Activated T-cell treated with anti-CD3 and anti-CD28 coated beads, Interleukin-2, amount 50 U/mL, for 72 hours (primary cell): ENCODE data around the gene EMC8. TPM values are rescaled to one million over a fixed set of nuclear protein-coding genes. Genes with fewer than 3 reads are reported as not detected.

Experiments used
- ATAC-seq, 2 donors: fragments of 150-1000 bp; cut with Tn5 transposase; replicated peaks in 1 of 2; 2 replicates each; pipeline ENCODE4 v1.10.0; 2021; ENCODE audit warnings: moderate library complexity in 2 of 2, mild to moderate bottlenecking in 1 of 2
- DNase-seq, 2 donors: peaks; one replicate each; pipeline ENCODE4 v3.0.0; 2021 to 2022; ENCODE audit warnings: mixed read lengths in 1 of 2
- H3K27ac Mint-ChIP-seq: one replicate; pipeline ENCODE4 v1.8.0; 2022; ENCODE audit warnings: mild to moderate bottlenecking, moderate library complexity, mixed read lengths
- H3K27me3 Mint-ChIP-seq: one replicate; pipeline ENCODE4 v1.8.0; 2022; ENCODE audit warnings: low read depth, mixed read lengths
- H3K36me3 Mint-ChIP-seq, 2 donors: one replicate each; pipeline ENCODE4 v1.8.0; 2022; ENCODE audit warnings: mixed read lengths in 2 of 2, mild to moderate bottlenecking in 1 of 2; ENCODE audit not compliant: insufficient read depth in 2 of 2
- H3K4me1 Mint-ChIP-seq: one replicate; pipeline ENCODE4 v1.8.0; 2022; ENCODE audit warnings: low read depth, mixed read lengths
- H3K4me3 Mint-ChIP-seq, 2 donors: one replicate each; pipeline ENCODE4 v1.8.0; 2022; ENCODE audit warnings: mild to moderate bottlenecking in 2 of 2, mixed read lengths in 2 of 2, moderate library complexity in 2 of 2
- H3K9me3 Mint-ChIP-seq, 2 donors: one replicate each; pipeline ENCODE4 v1.8.0; 2022; ENCODE audit warnings: mixed read lengths in 2 of 2
- total RNA-seq, 2 donors: library from RNA; stranded (reverse); gene quantifications; one replicate each; pipeline ENCODE4 v1.2.3, GENCODE V29; 2022

Gene EMC8
- total RNA-seq, 2 donors from 2014 or later = 26.5 to 32.8 TPM

DNA sequence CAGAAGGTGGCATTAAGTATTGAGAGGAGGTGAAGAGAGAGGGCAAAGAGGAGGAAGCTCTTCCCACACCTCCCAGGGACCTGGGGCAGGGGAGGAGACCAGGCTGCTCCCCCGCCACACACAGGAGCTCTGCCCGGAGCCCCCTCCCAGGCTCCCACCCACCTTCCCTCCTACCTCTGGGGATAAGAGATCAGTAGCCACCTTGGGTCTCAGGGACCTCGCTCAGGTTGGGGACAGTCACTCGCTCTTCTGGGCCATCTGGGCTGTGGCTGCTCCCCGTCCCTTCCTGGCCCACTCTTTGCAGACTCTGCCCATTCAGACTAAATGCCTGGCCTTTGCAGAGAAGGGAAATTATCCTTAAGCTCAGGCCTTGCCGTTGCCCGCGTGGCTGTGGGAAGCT, 33.6 kb downstream of the EMC8 start:
- ATAC-seq = no peak
- no peaks in the 10 kb centered on the region for H3K36me3 Mint-ChIP-seq
- H3K27ac Mint-ChIP-seq = no peak overlapping the region
- no peaks in the 10 kb centered on the region for H3K4me1 Mint-ChIP-seq
- no peak for DNase-seq
- H3K4me3 Mint-ChIP-seq = no peak overlapping the region
- no peaks in the 10 kb centered on the region for H3K27me3 Mint-ChIP-seq
- no peaks in the 10 kb centered on the region for H3K9me3 Mint-ChIP-seq

DNA sequence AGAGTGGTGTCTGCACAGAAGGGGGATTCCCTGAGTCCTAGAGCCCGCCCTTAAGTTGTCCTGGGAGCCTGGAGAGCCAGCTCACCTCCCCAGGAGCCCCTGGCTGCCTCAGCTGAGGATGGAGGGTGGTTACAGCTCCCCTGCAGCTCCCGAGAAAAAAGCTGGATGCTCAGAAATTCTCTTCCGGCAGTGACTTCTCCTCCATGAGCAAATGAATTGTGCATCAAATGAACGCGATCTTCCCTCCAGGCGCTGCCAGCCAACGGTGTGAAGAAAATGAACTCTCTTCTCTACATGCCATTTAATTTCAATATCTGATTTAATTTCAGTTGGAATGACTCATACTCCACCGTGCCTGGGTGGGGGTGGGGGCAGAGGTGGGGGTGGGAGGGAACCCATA, 34.1 kb downstream of the EMC8 start:
- Mint-ChIP-seq H3K9me3 (no peaks in the 10 kb centered on the region), H3K27ac (no peak overlapping the region), H3K4me3 (no peak overlapping the region), H3K36me3 (no peaks in the 10 kb centered on the region), H3K27me3 (peaks cover 2% of the 10 kb centered on the region), H3K4me1 (no peaks in the 10 kb centered on the region)
- ATAC-seq = no peak
- DNase-seq = no peak

DNA sequence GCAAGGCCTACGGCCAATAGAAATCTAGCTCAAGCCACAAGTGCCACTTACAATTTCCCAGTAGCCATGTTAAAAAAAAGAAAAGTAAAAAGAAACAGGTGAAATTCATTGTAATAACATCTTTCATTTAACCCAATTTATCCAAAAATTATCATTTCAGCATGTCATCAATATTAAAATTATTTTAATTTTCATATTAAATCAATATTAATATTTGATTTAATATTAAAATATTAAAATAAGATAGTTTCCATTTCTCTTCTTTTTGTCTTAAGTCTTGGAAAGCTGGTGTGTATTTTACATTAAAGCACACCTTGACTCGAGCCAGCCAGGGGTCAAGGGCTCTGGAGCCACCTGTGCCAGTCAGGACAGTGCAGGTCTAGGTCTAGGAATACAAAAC, 35.7 kb downstream of the EMC8 start:
- no peak for ATAC-seq
- Mint-ChIP-seq H3K36me3 (no peaks in the 10 kb centered on the region), H3K9me3 (no peaks in the 10 kb centered on the region), H3K27ac (no peak overlapping the region), H3K27me3 (peaks cover 18% of the 10 kb centered on the region), H3K4me1 (peaks cover 9% of the 10 kb centered on the region), H3K4me3 (no peak overlapping the region)
- DNase-seq = no peak

DNA sequence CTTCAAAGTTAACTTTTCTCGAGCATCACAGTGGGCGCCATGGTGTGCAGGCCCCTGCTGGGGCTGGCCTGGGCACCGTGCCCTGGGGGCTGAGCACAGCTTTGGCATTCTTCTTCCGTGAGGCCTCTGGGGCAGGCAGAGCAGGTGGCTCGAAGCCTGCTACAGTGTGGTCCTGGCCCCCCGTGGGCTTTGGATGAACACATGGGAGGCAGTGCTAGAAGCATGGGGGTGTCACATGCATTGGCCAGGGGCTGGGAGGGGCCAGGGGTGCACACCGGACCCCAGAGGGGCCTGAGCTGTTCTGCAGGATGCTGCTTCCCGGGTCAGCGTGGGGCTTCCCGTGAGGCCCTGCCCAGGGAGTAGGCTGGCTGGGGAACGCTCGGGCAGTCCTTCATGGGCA, 36.4 kb downstream of the EMC8 start:
- Mint-ChIP-seq H3K4me1 (peaks cover 11% of the 10 kb centered on the region), H3K9me3 (no peaks in the 10 kb centered on the region), H3K27me3 (peaks cover 20% of the 10 kb centered on the region), H3K4me3 (no peak overlapping the region), H3K27ac (no peak overlapping the region), H3K36me3 (no peaks in the 10 kb centered on the region)
- no peak for ATAC-seq
- DNase-seq = no peak

DNA sequence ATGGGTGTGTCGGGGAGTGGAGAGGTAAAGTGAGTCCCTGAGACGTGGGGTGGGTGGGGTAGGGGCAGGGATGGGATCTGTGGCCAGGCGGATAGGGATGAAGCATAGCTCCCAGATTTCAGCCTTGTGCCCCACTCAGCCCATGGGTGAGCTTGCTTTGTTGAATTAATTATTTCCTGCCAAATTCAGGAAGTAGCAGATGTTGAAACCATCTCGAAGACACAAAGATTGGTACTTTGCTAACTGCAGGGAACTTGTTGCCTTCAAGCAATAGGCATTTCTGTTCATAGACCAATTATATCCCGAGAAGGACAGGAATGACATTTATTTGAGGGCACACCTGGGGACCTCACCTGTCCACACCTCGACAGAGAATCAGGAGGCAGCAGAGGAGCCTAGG, 37.5 kb downstream of the EMC8 start:
- Mint-ChIP-seq H3K4me3 (no peak overlapping the region), H3K36me3 (no peaks in the 10 kb centered on the region), H3K9me3 (no peaks in the 10 kb centered on the region), H3K4me1 (peaks cover 19% of the 10 kb centered on the region), H3K27me3 (peaks cover 20% of the 10 kb centered on the region), H3K27ac (no peak overlapping the region)
- DNase-seq = no peak
- ATAC-seq = no peak

DNA sequence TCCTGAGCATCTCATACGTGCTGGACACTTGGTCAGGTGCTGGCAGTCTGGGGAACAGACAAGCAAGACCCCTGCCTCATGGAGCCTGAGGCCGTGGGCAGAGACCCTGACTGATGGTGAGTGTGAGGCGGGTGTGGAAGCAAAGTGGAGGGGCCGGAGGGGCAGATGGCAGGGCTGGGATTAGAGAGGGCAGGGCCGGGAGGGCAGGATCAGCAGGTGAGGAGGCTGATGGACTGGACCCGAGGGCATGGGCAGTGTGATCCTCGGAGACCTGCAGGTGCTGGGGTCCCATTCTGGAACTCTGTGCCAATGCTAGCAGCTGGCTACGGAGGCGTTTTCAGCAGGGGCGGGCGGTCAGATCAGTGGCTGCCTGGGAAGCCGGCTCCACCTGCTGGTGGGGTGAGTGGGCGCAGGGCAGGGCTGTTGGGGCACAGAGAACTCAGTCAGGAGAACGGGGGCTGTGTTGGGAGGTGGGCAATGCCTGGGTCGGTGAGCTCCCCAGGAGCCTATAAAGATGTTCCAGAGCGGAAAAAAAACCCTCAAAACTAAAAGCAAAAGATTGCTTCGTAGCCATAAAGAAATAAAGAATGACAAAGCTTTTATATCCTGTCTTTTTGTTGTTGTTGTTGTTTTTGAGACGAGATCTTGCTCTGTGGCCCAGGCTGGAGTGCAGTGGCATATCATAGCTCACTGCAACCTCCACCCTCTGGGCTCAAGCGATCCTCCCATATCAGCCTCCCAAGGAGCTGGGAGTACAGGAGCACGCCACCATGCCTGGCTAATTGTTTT, 39.5 kb downstream of the EMC8 start:
- peak; percentile 20 to 45 for DNase-seq
- no peaks in the 10 kb centered on the region for H3K9me3 Mint-ChIP-seq
- no peaks in the 10 kb centered on the region for H3K36me3 Mint-ChIP-seq
- peaks cover 20% of the 10 kb centered on the region for H3K27me3 Mint-ChIP-seq
- no peak for ATAC-seq
- H3K4me3 Mint-ChIP-seq = no peak overlapping the region
- no peak overlapping the region for H3K27ac Mint-ChIP-seq
- peaks cover 29% of the 10 kb centered on the region for H3K4me1 Mint-ChIP-seq

DNA sequence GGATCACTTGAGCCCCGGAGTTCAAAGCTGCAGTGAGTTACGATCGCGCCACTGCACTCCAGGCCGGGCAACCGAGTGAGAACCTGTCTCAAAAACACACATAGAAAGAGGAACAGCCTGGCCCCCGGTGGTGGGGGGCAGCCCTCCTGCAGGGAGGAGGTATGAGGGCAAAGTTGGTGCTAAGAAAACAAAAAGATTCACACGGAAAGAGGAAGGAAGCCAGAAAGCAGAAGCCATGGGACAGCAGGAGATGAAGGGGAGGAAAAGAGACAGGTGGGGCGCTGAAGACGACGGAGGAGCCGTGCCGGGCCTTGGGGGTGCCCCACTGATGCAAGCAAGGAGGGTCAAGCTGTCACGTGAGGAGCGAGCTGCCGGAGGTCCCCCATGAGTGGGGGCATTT, 40.2 kb downstream of the EMC8 start:
- H3K4me1 Mint-ChIP-seq = peaks cover 29% of the 10 kb centered on the region
- peak overlapping the region in 1 of 2 donors; percentile 11 for H3K4me3 Mint-ChIP-seq
- H3K27ac Mint-ChIP-seq = no peak overlapping the region
- no peaks in the 10 kb centered on the region for H3K36me3 Mint-ChIP-seq
- no peaks in the 10 kb centered on the region for H3K9me3 Mint-ChIP-seq
- DNase-seq (no peak), ATAC-seq (no peak)
- peaks cover 20% of the 10 kb centered on the region for H3K27me3 Mint-ChIP-seq

DNA sequence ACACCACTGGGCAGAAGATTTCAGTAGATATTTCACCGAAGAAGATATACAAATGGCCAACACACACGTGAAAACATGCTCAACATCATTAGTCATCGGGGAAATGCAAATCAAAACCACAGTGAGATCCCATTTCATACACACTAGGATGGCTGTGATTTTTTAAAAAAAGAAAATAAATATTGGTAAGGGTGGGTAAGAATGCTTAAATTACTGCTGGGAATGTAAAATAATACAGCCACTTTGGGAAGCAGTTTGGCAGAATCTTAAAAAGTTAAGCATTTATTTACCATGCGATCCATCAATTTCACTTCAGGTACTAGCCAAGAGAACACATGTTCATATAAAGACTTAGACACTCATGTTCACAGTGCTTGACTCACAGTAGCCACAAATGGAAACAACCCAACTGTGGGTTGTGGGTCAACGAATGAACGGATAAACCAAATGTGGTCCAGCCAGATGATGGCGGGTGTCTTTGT, 42.0 kb downstream of the EMC8 start:
- peaks cover 31% of the 10 kb centered on the region for H3K27me3 Mint-ChIP-seq
- H3K4me3 Mint-ChIP-seq = peak overlapping the region in 1 of 2 donors; percentile 36
- peaks cover 29% of the 10 kb centered on the region for H3K4me1 Mint-ChIP-seq
- peak; percentile 76 to 80 for ATAC-seq
- no peaks in the 10 kb centered on the region for H3K36me3 Mint-ChIP-seq
- DNase-seq = peak; percentile 40 to 42
- no peak overlapping the region for H3K27ac Mint-ChIP-seq
- H3K9me3 Mint-ChIP-seq = no peaks in the 10 kb centered on the region

DNA sequence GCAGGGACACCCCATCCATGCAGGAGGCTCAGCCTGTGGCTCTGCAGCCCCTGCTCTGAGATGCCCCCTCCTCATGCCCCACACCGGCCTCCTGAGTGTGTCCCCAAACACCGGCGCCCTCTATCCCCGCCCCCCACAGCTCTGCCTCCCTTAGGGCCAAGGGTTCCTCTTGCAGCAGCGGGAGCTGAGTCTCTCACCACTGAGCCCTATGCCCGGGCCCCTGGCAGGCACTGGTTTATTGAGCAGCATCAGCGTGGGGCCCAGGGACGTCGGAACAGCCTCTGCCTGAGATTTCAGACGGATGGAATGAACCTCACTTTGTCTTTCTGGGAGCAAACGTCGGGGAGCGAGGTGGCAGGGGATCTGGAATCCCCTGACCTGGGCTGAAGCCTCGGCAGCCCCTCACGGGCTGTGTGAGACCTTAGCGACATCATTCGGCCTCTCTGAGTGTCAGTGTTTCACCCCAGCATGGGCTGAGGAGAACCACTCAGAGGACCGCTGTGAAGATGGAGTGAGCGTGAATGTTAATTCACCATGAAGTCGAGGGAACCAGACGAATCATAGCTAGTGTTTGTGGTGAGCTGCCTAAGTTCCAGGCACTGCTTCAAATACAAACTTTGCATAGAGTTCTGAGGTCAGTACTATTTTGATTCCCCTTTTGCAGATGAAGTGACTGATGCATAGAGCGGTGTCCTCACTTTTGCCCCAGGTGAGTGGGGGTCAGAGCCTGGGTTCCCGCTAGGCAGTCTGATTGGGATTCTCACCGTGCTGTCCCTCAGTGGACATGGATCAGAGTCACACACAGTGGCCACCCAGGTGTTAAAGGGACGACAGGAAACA, 43.2 kb downstream of the EMC8 start:
- ATAC-seq (peak; percentile 37 to 52), DNase-seq (no peak)
- Mint-ChIP-seq H3K36me3 (no peaks in the 10 kb centered on the region), H3K4me1 (peaks cover 29% of the 10 kb centered on the region), H3K4me3 (peak overlapping the region in 1 of 2 donors; percentile 36), H3K27me3 (peaks cover 31% of the 10 kb centered on the region), H3K27ac (no peak overlapping the region), H3K9me3 (no peaks in the 10 kb centered on the region)

DNA sequence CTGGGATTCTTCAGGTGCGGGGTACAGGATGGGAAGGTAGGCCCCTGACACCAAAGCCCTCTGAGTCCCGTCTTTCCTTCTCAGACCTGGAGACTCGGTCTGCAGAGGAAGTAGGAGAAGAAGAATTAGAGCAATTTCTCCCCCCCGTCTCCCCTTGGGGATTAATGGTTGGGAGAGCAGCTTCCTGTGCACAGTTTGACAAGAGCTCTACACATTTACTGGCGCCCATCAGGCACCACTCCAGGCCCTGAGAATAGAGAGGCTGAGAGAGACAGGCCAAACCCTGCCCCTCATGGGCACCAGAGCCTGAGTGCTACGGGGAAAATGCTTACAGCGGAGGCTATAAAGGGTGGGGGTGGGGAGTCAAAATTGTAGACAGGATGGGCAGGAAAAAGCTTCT, 44.9 kb downstream of the EMC8 start:
- Mint-ChIP-seq H3K9me3 (no peaks in the 10 kb centered on the region), H3K4me3 (no peak overlapping the region), H3K4me1 (peaks cover 34% of the 10 kb centered on the region), H3K36me3 (no peaks in the 10 kb centered on the region), H3K27me3 (peaks cover 27% of the 10 kb centered on the region), H3K27ac (no peak overlapping the region)
- DNase-seq (no peak), ATAC-seq (no peak)

DNA sequence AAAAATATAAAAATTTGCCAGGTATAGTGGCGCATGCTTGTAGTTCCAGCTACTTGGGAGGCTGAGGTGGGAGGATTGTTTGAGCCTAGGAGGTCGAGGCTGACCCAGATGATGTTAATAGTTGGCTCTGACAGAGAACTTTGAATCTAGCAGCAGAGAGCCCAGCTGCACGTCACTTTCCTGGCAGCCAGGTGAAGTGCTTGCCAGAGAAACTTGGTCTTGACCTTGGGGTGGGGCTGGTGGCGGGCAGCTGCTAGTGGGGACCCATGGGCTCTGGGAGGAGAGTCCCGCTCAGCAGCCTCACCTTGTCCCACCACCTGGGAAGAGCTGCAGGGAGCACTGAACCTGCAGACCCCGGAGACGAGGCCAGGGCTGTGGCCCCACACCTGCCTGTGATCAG, 45.4 kb downstream of the EMC8 start:
- Mint-ChIP-seq H3K4me3 (no peak overlapping the region), H3K4me1 (peaks cover 30% of the 10 kb centered on the region), H3K27me3 (peaks cover 23% of the 10 kb centered on the region), H3K9me3 (no peaks in the 10 kb centered on the region), H3K36me3 (no peaks in the 10 kb centered on the region), H3K27ac (no peak overlapping the region)
- ATAC-seq = no peak
- DNase-seq = no peak

DNA sequence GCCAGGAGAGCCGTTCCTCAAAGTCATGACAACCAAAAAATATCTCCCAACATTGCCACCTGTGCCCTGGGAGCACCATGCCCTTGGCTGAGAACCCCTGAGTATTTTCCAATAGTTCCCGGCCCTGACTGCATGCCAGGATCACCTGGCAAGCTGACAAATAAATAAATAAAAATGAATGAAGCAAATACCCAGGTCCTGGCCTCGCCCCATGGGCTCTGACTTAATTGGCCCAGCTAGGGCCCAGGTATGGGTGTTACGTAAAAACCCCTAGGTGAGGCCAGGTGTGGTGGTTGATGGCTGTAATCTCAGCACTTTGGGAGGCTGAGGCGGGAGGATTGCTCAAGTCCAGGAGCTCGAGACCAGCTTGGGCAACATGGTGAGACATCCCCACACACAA, 45.8 kb downstream of the EMC8 start:
- Mint-ChIP-seq H3K27ac (no peak overlapping the region), H3K27me3 (peaks cover 19% of the 10 kb centered on the region), H3K4me1 (peaks cover 26% of the 10 kb centered on the region), H3K9me3 (no peaks in the 10 kb centered on the region), H3K36me3 (no peaks in the 10 kb centered on the region), H3K4me3 (no peak overlapping the region)
- no peak for DNase-seq
- ATAC-seq = no peak
